ENCODE data around the gene BUB1. TPM values are rescaled to one million over a fixed set of nuclear protein-coding genes. Genes with fewer than 3 reads are reported as not detected.

BUB1 gene
- total and polyA plus RNA-seq, 2 of the 8 experiments (the other 6 are each of a cell fraction or from before 2014, with no cell fraction given) = 48.4 to 113 TPM

GRCh38 chr2:110659248-110659647, 18.6 kb downstream of the BUB1 start (continued):
- TF ChIP-seq PHF8 (conservative IDR thresholded peaks at IDR 0.05; ENCODE audit: low read depth, low read length) (no peak), JUN (IDR thresholded peaks at IDR 0.05; ENCODE audit: low read depth, low read length) (no peak)
